M059J (cell line): ENCODE results near the gene NOTCH3. TPM values are rescaled to one million over a fixed set of nuclear protein-coding genes. Genes with fewer than 3 reads are reported as not detected.

Experiments
- DNase-seq: peaks from one replicate; pipeline ENCODE4 v3.0.0-alpha.2; 2012; ENCODE audit warnings: low read depth
- total RNA-seq: library from RNA; depleted of rRNA; stranded (reverse); fragments of >200 nt; shearing (Covaris generic); gene quantifications from 2 replicates; pipeline ENCODE4 v1.2.3, GENCODE V29; 2014

NOTCH3 gene
- total RNA-seq, 1 experiment from 2014 or later, result 2.4 TPM

GRCh38 chr19:15123900-15124299, 76.9 kb downstream of the NOTCH3 start:
- no peak for DNase-seq

GRCh38 chr19:15123031-15123890, 77.5 kb downstream of the NOTCH3 start:
- no peak for DNase-seq

- no peak for DNase-seq
Measured at GRCh38 chr19:15122331-15123030, 78.3 kb downstream of the NOTCH3 start.

GRCh38 chr19:15120135-15121026, 80.4 kb downstream of the NOTCH3 start:
- no peak for DNase-seq

- DNase-seq, result no peak
Measured at GRCh38 chr19:15118789-15119494, 81.9 kb downstream of the NOTCH3 start.

- DNase-seq, result no peak
Measured at GRCh38 chr19:15118248-15118647, 82.5 kb downstream of the NOTCH3 start.

GRCh38 chr19:15116856-15117255, 83.9 kb downstream of the NOTCH3 start:
- DNase-seq, result no peak

GRCh38 chr19:15115762-15116615, 84.8 kb downstream of the NOTCH3 start:
- no peak for DNase-seq

- peak; percentile 42 for DNase-seq
Measured at GRCh38 chr19:15115080-15115479, 85.7 kb downstream of the NOTCH3 start.

- peak; percentile 65 for DNase-seq
Measured at GRCh38 chr19:15114153-15114540, 86.6 kb downstream of the NOTCH3 start.

GRCh38 chr19:15113245-15114152, 87.3 kb downstream of the NOTCH3 start:
- DNase-seq, result peak; percentile 12

GRCh38 chr19:15112385-15112784, 88.4 kb downstream of the NOTCH3 start:
- peak; percentile 19 for DNase-seq

- DNase-seq, result no peak
Measured at GRCh38 chr19:15111758-15112157, 89.0 kb downstream of the NOTCH3 start.

GRCh38 chr19:15110418-15110815, 90.4 kb downstream of the NOTCH3 start:
- DNase-seq, result no peak

GRCh38 chr19:15109768-15110417, 90.9 kb downstream of the NOTCH3 start:
- DNase-seq, result no peak
